GM19239 (cell line): ENCODE data around the gene BEST3.
"Not testable (repeated sequence)": the region's sequence is repeated elsewhere in the genome, so short reads cannot be mapped to it uniquely, and the experiment has no call there.

Experiments used
- DNase-seq: peaks from one replicate; pipeline ENCODE4 v3.0.0; 2011; ENCODE audit warnings: low spot score; ENCODE audit not compliant: insufficient read length
- FAIRE-seq: peaks from 2 replicates; lab custom pipeline; 2011; peaks lifted over from hg19 to GRCh38; lab: Jason Lieb, UNC

Gene BEST3

DNA sequence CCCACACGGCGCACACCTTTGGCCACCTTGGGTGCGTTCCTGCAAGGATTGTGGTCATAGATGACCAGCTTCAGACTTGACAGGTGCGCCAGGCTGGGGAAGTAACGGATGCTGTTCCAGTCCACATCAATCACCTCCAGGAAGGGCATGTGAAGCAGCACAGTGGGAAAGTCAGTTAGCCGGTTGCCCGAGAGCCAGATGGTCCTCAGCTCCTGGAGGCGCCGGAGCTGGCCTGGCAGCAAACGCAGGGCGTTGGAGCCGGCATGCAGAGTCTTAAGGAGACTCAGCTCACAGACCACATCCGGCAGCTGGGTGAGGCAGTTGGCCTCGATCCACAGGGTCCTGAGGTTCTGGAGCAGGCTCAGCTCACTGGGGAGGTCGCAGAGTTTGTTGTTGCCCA lies 89.0 kb downstream of the BEST3 start:
- DNase-seq = no peak
- FAIRE-seq = no peak

GRCh38 chr12:69608114-69608513 lies 91.0 kb downstream of the BEST3 start:
- DNase-seq (no peak), FAIRE-seq (no peak)

DNA sequence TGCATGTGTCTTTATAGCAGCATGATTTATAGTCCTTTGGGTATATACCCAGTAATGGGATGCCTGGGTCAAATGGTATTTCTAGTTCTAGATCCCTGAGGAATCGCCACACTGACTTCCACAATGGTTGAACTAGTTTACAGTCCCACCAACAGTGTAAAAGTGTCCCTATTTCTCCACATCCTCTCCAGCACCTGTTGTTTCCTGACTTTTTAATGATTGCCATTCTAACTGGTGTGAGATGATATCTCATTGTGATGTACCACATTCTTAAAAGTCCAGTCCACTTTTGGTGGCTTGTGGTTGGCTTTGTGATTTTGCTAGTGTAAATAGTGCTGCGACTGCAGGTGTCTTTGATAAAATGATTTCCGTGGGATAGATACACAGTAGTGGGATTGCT lies 94.8 kb downstream of the BEST3 start:
- FAIRE-seq, DNase-seq: not testable (repeated sequence)
